ENCODE results near the gene SPOP. TPM values are rescaled to one million over a fixed set of nuclear protein-coding genes. Genes with fewer than 3 reads are reported as not detected.

The SPOP gene
- total RNA-seq, 1 donor, result 59.2 TPM

- TF ChIP-seq, protein P1, sequence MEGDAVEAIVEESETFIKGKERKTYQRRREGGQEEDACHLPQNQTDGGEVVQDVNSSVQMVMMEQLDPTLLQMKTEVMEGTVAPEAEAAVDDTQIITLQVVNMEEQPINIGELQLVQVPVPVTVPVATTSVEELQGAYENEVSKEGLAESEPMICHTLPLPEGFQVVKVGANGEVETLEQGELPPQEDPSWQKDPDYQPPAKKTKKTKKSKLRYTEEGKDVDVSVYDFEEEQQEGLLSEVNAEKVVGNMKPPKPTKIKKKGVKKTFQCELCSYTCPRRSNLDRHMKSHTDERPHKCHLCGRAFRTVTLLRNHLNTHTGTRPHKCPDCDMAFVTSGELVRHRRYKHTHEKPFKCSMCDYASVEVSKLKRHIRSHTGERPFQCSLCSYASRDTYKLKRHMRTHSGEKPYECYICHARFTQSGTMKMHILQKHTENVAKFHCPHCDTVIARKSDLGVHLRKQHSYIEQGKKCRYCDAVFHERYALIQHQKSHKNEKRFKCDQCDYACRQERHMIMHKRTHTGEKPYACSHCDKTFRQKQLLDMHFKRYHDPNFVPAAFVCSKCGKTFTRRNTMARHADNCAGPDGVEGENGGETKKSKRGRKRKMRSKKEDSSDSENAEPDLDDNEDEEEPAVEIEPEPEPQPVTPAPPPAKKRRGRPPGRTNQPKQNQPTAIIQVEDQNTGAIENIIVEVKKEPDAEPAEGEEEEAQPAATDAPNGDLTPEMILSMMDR (IDR thresholded peaks at IDR 0.05; ENCODE audit: insufficient read depth, low read depth, low read length), result no peak
- no peak for DNase-seq (ENCODE audit: low read depth)
- H3K4me3 ChIP-seq (ENCODE audit: low read depth, low read length), result no peak overlapping the region
These were observed 11.0 kb upstream of the SPOP start for GRCh38 chr17:49688848-49689247.

GRCh38 chr17:49687878-49688491 lies 10.1 kb upstream of the SPOP start:
- TF ChIP-seq, protein P1 (IDR thresholded peaks at IDR 0.05; ENCODE audit: insufficient read depth, low read depth, low read length), result no peak
- peak; percentile 86 for DNase-seq (ENCODE audit: low read depth)
- H3K4me3 ChIP-seq (ENCODE audit: low read depth, low read length), result no peak overlapping the region

- TF ChIP-seq, protein P1 (IDR thresholded peaks at IDR 0.05; ENCODE audit: insufficient read depth, low read depth, low read length), result no peak
- DNase-seq (ENCODE audit: low read depth), result no peak
These were observed 3.4 kb upstream of the SPOP start for GRCh38 chr17:49681106-49681979.

DNA sequence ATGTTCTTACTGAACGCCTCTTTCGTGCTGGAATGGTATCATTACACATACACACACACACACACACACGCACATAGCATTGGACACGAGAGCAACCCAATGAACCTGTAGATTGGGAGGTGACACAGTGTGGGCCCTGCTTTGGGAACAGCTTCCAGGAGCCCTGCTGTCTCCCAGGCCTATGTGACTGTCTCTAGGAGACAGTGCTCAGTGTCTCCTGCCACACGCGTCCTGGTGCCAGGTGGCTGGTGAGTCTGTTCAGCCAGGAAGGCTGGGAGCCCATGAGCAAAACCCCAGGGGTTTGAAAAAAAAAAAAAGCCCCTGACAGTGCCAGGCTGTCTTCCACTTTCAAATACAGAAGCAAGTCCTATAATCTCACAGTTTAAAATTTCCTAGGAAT lies 2.4 kb upstream of the SPOP start:
- TF ChIP-seq, protein P1 (IDR thresholded peaks at IDR 0.05; ENCODE audit: insufficient read depth, low read depth, low read length), result no peak
- no peak for DNase-seq (ENCODE audit: low read depth)
- H3K4me3 ChIP-seq (ENCODE audit: low read depth, low read length), result no peak overlapping the region

More at GRCh38 chr17:49681106-49681979, 3.4 kb upstream of the SPOP start:
- no peak overlapping the region for H3K4me3 ChIP-seq (ENCODE audit: low read depth, low read length)

GRCh38 chr17:49677134-49677932 lies 564 bp downstream of the SPOP start:
- TF ChIP-seq, protein P1 (IDR thresholded peaks at IDR 0.05; ENCODE audit: insufficient read depth, low read depth, low read length), result no peak
- peak; percentile 94 for DNase-seq (ENCODE audit: low read depth)

DNA sequence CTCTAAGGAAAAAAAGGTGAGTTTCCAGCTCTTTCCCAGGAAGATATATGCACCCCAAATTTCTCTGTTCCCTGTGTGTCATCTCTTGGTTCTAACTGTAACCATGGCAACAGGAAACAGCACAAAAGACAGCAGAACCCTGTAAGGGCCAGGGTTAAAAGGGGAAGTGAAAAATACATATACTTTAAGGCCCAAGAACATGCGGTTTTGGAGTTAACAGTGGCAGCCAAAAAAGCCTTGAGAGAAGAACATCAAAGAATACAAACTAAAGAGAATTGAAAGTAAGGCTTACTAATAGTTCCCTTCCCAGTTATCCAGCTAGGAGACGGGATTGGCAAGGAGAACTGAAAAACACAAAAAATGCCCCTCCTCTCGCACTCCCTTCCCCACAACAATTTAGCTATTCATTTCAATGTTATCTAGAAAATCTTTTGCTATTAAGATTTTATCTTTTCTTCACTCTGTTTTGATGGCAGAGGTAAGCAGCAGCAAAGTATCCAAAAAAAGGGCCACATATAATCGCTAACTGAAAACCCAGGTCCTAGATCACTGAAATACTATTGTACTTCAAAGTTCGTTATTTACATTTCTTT lies 1.5 kb downstream of the SPOP start:
- TF ChIP-seq, protein P1 (IDR thresholded peaks at IDR 0.05; ENCODE audit: insufficient read depth, low read depth, low read length), result no peak
- DNase-seq (ENCODE audit: low read depth), result peak; percentile 39
- peak overlapping the region; percentile 79 for H3K4me3 ChIP-seq (ENCODE audit: low read depth, low read length)

More at GRCh38 chr17:49677134-49677932, 564 bp downstream of the SPOP start:
- peak overlapping the region; percentile 79 for H3K4me3 ChIP-seq (ENCODE audit: low read depth, low read length)

All from fibroblast of villous mesenchyme (primary cell).